ENCODE measurements around the gene ZBTB16. TPM values are rescaled to one million over a fixed set of nuclear protein-coding genes. Genes with fewer than 3 reads are reported as not detected.

ZBTB16 gene
- total RNA-seq, 2 experiments from 2014 or later = 7.4 to 7.6 TPM

- no peak for DNase-seq
- Mint-ChIP-seq H3K36me3 (ENCODE audit: low read depth) (no peaks in the 10 kb centered on the region), H3K27ac (no peak overlapping the region), H3K4me1 (peaks cover 21% of the 10 kb centered on the region), H3K4me3 (no peak overlapping the region), H3K27me3 (peaks cover 22% of the 10 kb centered on the region), H3K9me3 (no peaks in the 10 kb centered on the region)
- CTCF ChIA-PET = interaction anchor here (1.4 to 2.6 kb wide), 2 partner anchors 8 to 10 kb away, joined by 3 to 6 read pairs; no protein-coding TSS in a partner anchor
- POLR2A ChIA-PET = interaction anchor here (0.9 kb wide), 1 partner anchor 169 kb away, joined by 4 read pairs; no protein-coding TSS in a partner anchor
These were observed 170.7 kb downstream of the ZBTB16 start for GRCh38 chr11:114230031-114230704.

- Mint-ChIP-seq H3K27ac (no peak overlapping the region), H3K4me3 (no peak overlapping the region), H3K27me3 (peaks cover 38% of the 10 kb centered on the region), H3K36me3 (ENCODE audit: low read depth) (no peaks in the 10 kb centered on the region), H3K9me3 (no peaks in the 10 kb centered on the region), H3K4me1 (no peaks in the 10 kb centered on the region)
- CTCF ChIA-PET = interaction anchor here (1.9 kb wide), 1 partner anchor 29 kb away, joined by 6 read pairs; no protein-coding TSS in a partner anchor
- no peak for DNase-seq
- POLR2A ChIA-PET = no interaction called here
These were observed 173.0 kb downstream of the ZBTB16 start for GRCh38 chr11:114232400-114233059.

- CTCF ChIA-PET = interaction anchor here (0.7 kb wide), 1 partner anchor 23 kb away, joined by 3 read pairs; no protein-coding TSS in a partner anchor
- no peaks in the 10 kb centered on the region for H3K9me3 Mint-ChIP-seq
- H3K27ac Mint-ChIP-seq = no peak overlapping the region
- H3K4me3 Mint-ChIP-seq = no peak overlapping the region
- H3K27me3 Mint-ChIP-seq = peaks cover 38% of the 10 kb centered on the region
- no peak for DNase-seq
- no peaks in the 10 kb centered on the region for H3K36me3 Mint-ChIP-seq (ENCODE audit: low read depth)
- POLR2A ChIA-PET = no interaction called here
- H3K4me1 Mint-ChIP-seq = no peaks in the 10 kb centered on the region
These were observed 174.2 kb downstream of the ZBTB16 start for GRCh38 chr11:114233755-114234154.

GRCh38 chr11:114236829-114237228 is 177.3 kb downstream of the ZBTB16 start:
- ChIA-PET POLR2A (no interaction called here), CTCF (interaction anchor here (3.8 kb wide), 1 partner anchor 13 kb away, joined by 14 read pairs; no protein-coding TSS in a partner anchor)
- Mint-ChIP-seq H3K27ac (no peak overlapping the region), H3K36me3 (ENCODE audit: low read depth) (no peaks in the 10 kb centered on the region), H3K27me3 (peaks cover 40% of the 10 kb centered on the region), H3K4me3 (no peak overlapping the region), H3K9me3 (no peaks in the 10 kb centered on the region), H3K4me1 (no peaks in the 10 kb centered on the region)
- no peak for DNase-seq

GRCh38 chr11:114237321-114238280 is 178.1 kb downstream of the ZBTB16 start:
- POLR2A ChIA-PET = no interaction called here
- no peaks in the 10 kb centered on the region for H3K4me1 Mint-ChIP-seq
- no peak for DNase-seq
- H3K27ac Mint-ChIP-seq = no peak overlapping the region
- H3K27me3 Mint-ChIP-seq = peaks cover 40% of the 10 kb centered on the region
- no peak overlapping the region for H3K4me3 Mint-ChIP-seq
- CTCF ChIA-PET = interaction anchor here (1.6 to 3.8 kb wide), 2 partner anchors 8 to 13 kb away, joined by 6 to 14 read pairs; no protein-coding TSS in a partner anchor
- no peaks in the 10 kb centered on the region for H3K36me3 Mint-ChIP-seq (ENCODE audit: low read depth)
- no peaks in the 10 kb centered on the region for H3K9me3 Mint-ChIP-seq

- CTCF ChIA-PET = interaction anchor here (1.0 to 1.4 kb wide), 2 partner anchors 15 to 59 kb away, joined by 3 to 4 read pairs; no protein-coding TSS in a partner anchor
- Mint-ChIP-seq H3K4me3 (no peak overlapping the region), H3K36me3 (ENCODE audit: low read depth) (no peaks in the 10 kb centered on the region), H3K4me1 (no peaks in the 10 kb centered on the region), H3K27ac (no peak overlapping the region), H3K27me3 (peaks cover 24% of the 10 kb centered on the region), H3K9me3 (no peaks in the 10 kb centered on the region)
- POLR2A ChIA-PET = no interaction called here
- no peak for DNase-seq
These were observed 180.2 kb downstream of the ZBTB16 start for GRCh38 chr11:114239753-114240161.

GRCh38 chr11:114242032-114242431 is 182.5 kb downstream of the ZBTB16 start:
- ChIA-PET POLR2A (no interaction called here), CTCF (no interaction called here)
- Mint-ChIP-seq H3K27me3 (peaks cover 4% of the 10 kb centered on the region), H3K9me3 (no peaks in the 10 kb centered on the region), H3K4me3 (no peak overlapping the region), H3K36me3 (ENCODE audit: low read depth) (no peaks in the 10 kb centered on the region), H3K4me1 (no peaks in the 10 kb centered on the region), H3K27ac (no peak overlapping the region)
- no peak for DNase-seq

- H3K36me3 Mint-ChIP-seq (ENCODE audit: low read depth) = no peaks in the 10 kb centered on the region
- POLR2A ChIA-PET = no interaction called here
- no peak overlapping the region for H3K27ac Mint-ChIP-seq
- DNase-seq = no peak
- H3K4me3 Mint-ChIP-seq = no peak overlapping the region
- peaks cover 4% of the 10 kb centered on the region for H3K27me3 Mint-ChIP-seq
- H3K4me1 Mint-ChIP-seq = no peaks in the 10 kb centered on the region
- CTCF ChIA-PET = interaction anchor here (1.0 to 1.2 kb wide), 2 partner anchors 10 to 14 kb away, joined by 3 to 6 read pairs; no protein-coding TSS in a partner anchor
- H3K9me3 Mint-ChIP-seq = no peaks in the 10 kb centered on the region
These were observed 184.2 kb downstream of the ZBTB16 start for GRCh38 chr11:114243461-114244372.

GRCh38 chr11:114244726-114245394 is 185.3 kb downstream of the ZBTB16 start:
- H3K36me3 Mint-ChIP-seq (ENCODE audit: low read depth) = no peaks in the 10 kb centered on the region
- DNase-seq = no peak
- CTCF ChIA-PET = no interaction called here
- H3K9me3 Mint-ChIP-seq = no peaks in the 10 kb centered on the region
- H3K4me1 Mint-ChIP-seq = no peaks in the 10 kb centered on the region
- H3K4me3 Mint-ChIP-seq = no peak overlapping the region
- peaks cover 4% of the 10 kb centered on the region for H3K27me3 Mint-ChIP-seq
- POLR2A ChIA-PET = no interaction called here
- H3K27ac Mint-ChIP-seq = no peak overlapping the region

GRCh38 chr11:114246321-114247069 is 187.0 kb downstream of the ZBTB16 start:
- Mint-ChIP-seq H3K27me3 (peaks cover 1% of the 10 kb centered on the region), H3K9me3 (no peaks in the 10 kb centered on the region), H3K36me3 (ENCODE audit: low read depth) (no peaks in the 10 kb centered on the region), H3K4me3 (no peak overlapping the region), H3K4me1 (no peaks in the 10 kb centered on the region), H3K27ac (no peak overlapping the region)
- POLR2A ChIA-PET = no interaction called here
- DNase-seq = no peak
- CTCF ChIA-PET = interaction anchor here (1.0 to 1.3 kb wide), 2 partner anchors 15 to 244 kb away, joined by 3 read pairs; no protein-coding TSS in a partner anchor
